Gastroesophageal sphincter (tissue), 3 donors: ENCODE measurements around the gene SLC24A3.

Experiments used
- EP300 ChIP-seq: sonication (generic); formaldehyde crosslinking; IDR thresholded peaks from one replicate; pipeline ENCODE4 v1.6.1; 2017; ENCODE audit warnings: antibody characterized with exemption, mild to moderate bottlenecking
- POLR2A ChIP-seq, 2 donors: fragments of 450-650 bp; IDR thresholded peaks; one replicate each; pipeline ENCODE4 v1.6.1; 2017; ENCODE audit warnings: antibody characterized with exemption in 2 of 2, mild to moderate bottlenecking in 2 of 2, moderate library complexity in 1 of 2
- TF ChIP-seq, protein P1 (sequence below), 4 experiments: fragments of 200-600 bp in 2 of 4; fragments of 450-650 bp in 2 of 4; sonication (generic) in 1 of 4; IDR thresholded peaks; one replicate each; pipeline ENCODE4 v1.5.1; 2017 to 2019; ENCODE audit warnings: antibody characterized with exemption in 4 of 4, mild to moderate bottlenecking in 2 of 4, moderate library complexity in 2 of 4

DNA sequence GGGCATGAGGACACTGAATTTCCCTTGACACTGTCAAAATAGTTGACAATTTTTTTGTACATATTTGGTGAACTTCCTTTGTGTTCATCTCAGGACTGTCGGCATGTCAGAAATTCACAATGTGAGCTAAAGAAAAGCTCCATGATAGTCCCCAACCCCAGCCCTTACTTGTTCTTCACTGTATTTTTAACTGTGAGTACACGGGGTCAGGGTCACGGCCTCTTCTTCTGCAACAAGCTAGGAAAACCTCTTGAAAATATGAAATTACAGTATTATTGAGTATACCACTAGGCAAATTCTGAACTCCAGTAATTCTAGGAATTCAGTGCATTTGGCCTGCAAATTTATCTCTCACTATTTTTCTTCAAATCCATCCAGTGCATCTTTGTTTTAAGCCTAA, 199.4 kb downstream of the SLC24A3 start:
- TF ChIP-seq, protein P1, sequence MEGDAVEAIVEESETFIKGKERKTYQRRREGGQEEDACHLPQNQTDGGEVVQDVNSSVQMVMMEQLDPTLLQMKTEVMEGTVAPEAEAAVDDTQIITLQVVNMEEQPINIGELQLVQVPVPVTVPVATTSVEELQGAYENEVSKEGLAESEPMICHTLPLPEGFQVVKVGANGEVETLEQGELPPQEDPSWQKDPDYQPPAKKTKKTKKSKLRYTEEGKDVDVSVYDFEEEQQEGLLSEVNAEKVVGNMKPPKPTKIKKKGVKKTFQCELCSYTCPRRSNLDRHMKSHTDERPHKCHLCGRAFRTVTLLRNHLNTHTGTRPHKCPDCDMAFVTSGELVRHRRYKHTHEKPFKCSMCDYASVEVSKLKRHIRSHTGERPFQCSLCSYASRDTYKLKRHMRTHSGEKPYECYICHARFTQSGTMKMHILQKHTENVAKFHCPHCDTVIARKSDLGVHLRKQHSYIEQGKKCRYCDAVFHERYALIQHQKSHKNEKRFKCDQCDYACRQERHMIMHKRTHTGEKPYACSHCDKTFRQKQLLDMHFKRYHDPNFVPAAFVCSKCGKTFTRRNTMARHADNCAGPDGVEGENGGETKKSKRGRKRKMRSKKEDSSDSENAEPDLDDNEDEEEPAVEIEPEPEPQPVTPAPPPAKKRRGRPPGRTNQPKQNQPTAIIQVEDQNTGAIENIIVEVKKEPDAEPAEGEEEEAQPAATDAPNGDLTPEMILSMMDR (IDR thresholded peaks at IDR 0.05), result no peak
- no peak for TF ChIP-seq POLR2A (IDR thresholded peaks at IDR 0.05)
- TF ChIP-seq EP300, result no peak
